H9 (cell line): ENCODE measurements around the gene LRRC8C. TPM values are rescaled to one million over a fixed set of nuclear protein-coding genes. Genes with fewer than 3 reads are reported as not detected.
A peak's percentile ranks its signal among the peaks of the same experiment; 100 is the strongest.

Experiments used
- DNase-seq: peaks from one replicate; pipeline ENCODE4 v3.0.0-alpha.2; 2017
- H2AFZ ChIP-seq: one replicate; pipeline ENCODE4 v1.6.1; 2013; ENCODE audit warnings: mild to moderate bottlenecking, low read length, control low read depth, moderate library complexity
- H2AK5ac ChIP-seq: 2 replicates; pipeline ENCODE4 v1.6.1; 2013; ENCODE audit warnings: low read length, control low read depth, mixed read lengths; ENCODE audit not compliant: insufficient read length
- H2BK120ac ChIP-seq: one replicate; pipeline ENCODE4 v1.6.1; 2013; ENCODE audit warnings: low read depth, mild to moderate bottlenecking, low read length, control low read depth, inconsistent platforms; ENCODE audit not compliant: poor library complexity, severe bottlenecking
- H2BK12ac ChIP-seq: 2 replicates; pipeline ENCODE4 v1.6.1; 2013; ENCODE audit warnings: low read length, control low read depth, mixed read lengths, low read depth; ENCODE audit not compliant: insufficient read length
- H2BK15ac ChIP-seq: 2 replicates; pipeline ENCODE4 v1.6.1; 2013; ENCODE audit warnings: low read depth, low read length, control low read depth
- H2BK20ac ChIP-seq: one replicate; pipeline ENCODE4 v1.6.1; 2013; ENCODE audit warnings: low read depth, mild to moderate bottlenecking, low read length, control low read depth, inconsistent platforms; ENCODE audit not compliant: poor library complexity, severe bottlenecking
- H2BK5ac ChIP-seq: 2 replicates; pipeline ENCODE4 v1.6.1; 2013; ENCODE audit warnings: low read length, control low read depth, mixed read lengths; ENCODE audit not compliant: insufficient read length
- H3K14ac ChIP-seq: 2 replicates; pipeline ENCODE4 v1.6.1; 2013; ENCODE audit warnings: low read length, control low read depth; ENCODE audit not compliant: insufficient read depth
- H3K18ac ChIP-seq: 2 replicates; pipeline ENCODE4 v1.6.1; 2013; ENCODE audit warnings: low read depth, mild to moderate bottlenecking, mixed read lengths, low read length, control low read depth; ENCODE audit not compliant: insufficient read length
- H3K23ac ChIP-seq: 2 replicates; pipeline ENCODE4 v1.6.1; 2013; ENCODE audit warnings: low read length, control low read depth, mixed read lengths, low read depth; ENCODE audit not compliant: insufficient read length
- H3K23me2 ChIP-seq: 2 replicates; pipeline ENCODE4 v1.6.1; 2013; ENCODE audit warnings: low read depth, mild to moderate bottlenecking, mixed read lengths, low read length, control low read depth; ENCODE audit not compliant: insufficient read length, poor library complexity, severe bottlenecking
- H3K27ac ChIP-seq: 2 replicates; pipeline ENCODE4 v1.5.1; 2013; ENCODE audit warnings: low read length, control low read depth, mixed read lengths, low read depth; ENCODE audit not compliant: insufficient read length
- H3K27me3 ChIP-seq: 2 replicates; pipeline ENCODE4 v1.6.1; 2013; ENCODE audit warnings: low read length, control low read depth, inconsistent platforms; ENCODE audit not compliant: insufficient read depth
- H3K4ac ChIP-seq: 2 replicates; pipeline ENCODE4 v1.6.1; 2013; ENCODE audit warnings: low read depth, mild to moderate bottlenecking, control low read depth, inconsistent platforms, low read length, moderate library complexity
- H3K4me1 ChIP-seq: 2 replicates; pipeline ENCODE4 v1.6.1; 2013; ENCODE audit warnings: low read length, control low read depth, inconsistent platforms; ENCODE audit not compliant: insufficient read depth
- H3K4me2 ChIP-seq: 2 replicates; pipeline ENCODE4 v1.6.1; 2013; ENCODE audit warnings: low read length, control low read depth, mixed read lengths; ENCODE audit not compliant: insufficient read length, insufficient read depth
- H3K56ac ChIP-seq: 2 replicates; pipeline ENCODE4 v1.6.1; 2013; ENCODE audit warnings: low read depth, mild to moderate bottlenecking, mixed read lengths, low read length, control low read depth; ENCODE audit not compliant: insufficient read length
- H3K79me1 ChIP-seq: 2 replicates; pipeline ENCODE4 v1.6.1; 2013; ENCODE audit warnings: low read depth, mild to moderate bottlenecking, moderate library complexity, low read length, control low read depth, inconsistent platforms; ENCODE audit not compliant: insufficient read depth, poor library complexity, severe bottlenecking
- H3K79me2 ChIP-seq: 2 replicates; pipeline ENCODE4 v1.6.1; 2013; ENCODE audit warnings: low read length, control low read depth, inconsistent platforms; ENCODE audit not compliant: insufficient read depth
- H3K9ac ChIP-seq: 2 replicates; pipeline ENCODE4 v1.6.1; 2013; ENCODE audit warnings: low read length, control low read depth, mixed read lengths; ENCODE audit not compliant: insufficient read length; ENCODE audit errors: extremely low read depth
- H3K9me3 ChIP-seq: one replicate; pipeline ENCODE4 v1.6.1; 2013; ENCODE audit warnings: low read depth, low read length, inconsistent platforms; ENCODE audit not compliant: control insufficient read depth
- H3T11ph ChIP-seq: one replicate; pipeline ENCODE4 v1.6.1; 2013; ENCODE audit warnings: mild to moderate bottlenecking, low read length, control low read depth, inconsistent platforms
- H4K20me1 ChIP-seq: one replicate; pipeline ENCODE4 v1.6.1; 2013; ENCODE audit not compliant: control insufficient read depth, insufficient read length, insufficient read depth
- H4K5ac ChIP-seq: 2 replicates; pipeline ENCODE4 v1.6.1; 2013; ENCODE audit warnings: low read depth, mild to moderate bottlenecking, mixed read lengths, low read length, control low read depth; ENCODE audit not compliant: insufficient read length
- H4K8ac ChIP-seq: replicated peaks from 2 replicates; pipeline ENCODE4 v1.6.1; 2013; ENCODE audit warnings: low read length, control low read depth, mixed read lengths, low read depth; ENCODE audit not compliant: insufficient read length
- H4K91ac ChIP-seq: 2 replicates; pipeline ENCODE4 v1.6.1; 2013; ENCODE audit warnings: low read depth, mild to moderate bottlenecking, moderate library complexity, mixed read lengths, low read length, control low read depth; ENCODE audit not compliant: insufficient read length
- H3K27ac Mint-ChIP-seq, 3 experiments: 2 replicates in 2 of 3; 3 replicates in 1 of 3; pipeline ENCODE4 v1.8.0; 2020 to 2021; ENCODE audit warnings: mixed read lengths in 3 of 3, mild to moderate bottlenecking in 1 of 3, moderate library complexity in 1 of 3
- H3K27me3 Mint-ChIP-seq: 2 replicates; pipeline ENCODE4 v1.8.0; 2021; ENCODE audit warnings: low read depth, mild to moderate bottlenecking, moderate library complexity, mixed read lengths
- H3K36me3 Mint-ChIP-seq, 3 experiments: 2 replicates in 2 of 3; 3 replicates in 1 of 3; pipeline ENCODE4 v1.8.0; 2020 to 2021; ENCODE audit warnings: low read depth in 3 of 3, mixed read lengths in 3 of 3; ENCODE audit not compliant: insufficient read depth in 1 of 3
- H3K4me1 Mint-ChIP-seq, 2 experiments: 2 replicates each; pipeline ENCODE4 v1.8.0; 2020; ENCODE audit warnings: mixed read lengths in 2 of 2
- H3K4me3 Mint-ChIP-seq, 2 experiments: 2 replicates in 1 of 2; 3 replicates in 1 of 2; pipeline ENCODE4 v1.8.0; 2020 to 2021; ENCODE audit warnings: mild to moderate bottlenecking in 2 of 2, mixed read lengths in 2 of 2, moderate library complexity in 1 of 2
- H3K9me3 Mint-ChIP-seq, 2 experiments: 2 replicates in 1 of 2; 3 replicates in 1 of 2; pipeline ENCODE4 v1.8.0; 2020; ENCODE audit warnings: mild to moderate bottlenecking in 2 of 2, mixed read lengths in 2 of 2, moderate library complexity in 1 of 2
- WGBS: extraction: QIAGEN DNeasy Blood & Tissue Kit; methylation state at CpG from one replicate; pipeline ENCODE4 v1.1.7; 2013; ENCODE audit warnings: missing lambda C conversion rate, low lambda C conversion rate, mixed read lengths; ENCODE audit not compliant: insufficient read length; ENCODE audit errors: extremely low coverage; 5-methylcytosine and 5-hydroxymethylcytosine counted together
- total RNA-seq: library from RNA; stranded (reverse); gene quantifications from 2 replicates; pipeline ENCODE4 v1.2.1, GENCODE V29; 2021
- TF ChIP-seq, protein P1 (sequence below): fragments of 200-600 bp; sonication (generic); conservative IDR thresholded peaks from 3 replicates; pipeline ENCODE4 v1.8.0; 2021; ENCODE audit warnings: antibody characterized with exemption, mild to moderate bottlenecking

The LRRC8C gene
- total RNA-seq, 1 experiment from 2014 or later = 1.9 TPM

DNA sequence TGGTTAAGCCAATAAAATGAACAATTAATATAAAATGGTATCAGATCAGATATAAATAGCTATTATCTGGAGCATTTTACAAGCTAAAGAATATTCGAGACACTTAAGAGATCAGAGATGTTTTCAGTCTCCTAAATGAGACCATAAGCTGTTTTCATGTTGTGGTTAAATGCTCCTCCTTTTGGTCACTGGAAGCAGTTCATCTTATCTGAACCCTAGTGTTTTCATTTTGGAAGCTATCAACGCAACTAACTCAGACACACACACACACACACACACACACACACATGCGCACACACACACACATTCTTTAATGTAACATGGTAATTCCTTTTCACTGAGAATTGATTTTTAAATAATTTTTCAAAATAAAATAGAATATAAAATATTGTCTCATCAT, 10.0 kb upstream of the LRRC8C start:
- Mint-ChIP-seq H3K4me1 (peaks cover 0 to 2% of the 10 kb centered on the region in 2 experiments; a peak in 1 of 4 replicates), H3K27ac (no peak overlapping the region), H3K9me3 (peaks cover 6 to 8% of the 10 kb centered on the region in 2 experiments; a peak in 4 of 5 replicates), H3K36me3 (peaks cover 5 to 11% (median 10%) of the 10 kb centered on the region in 3 experiments; a peak in 6 of 7 replicates), H3K27me3 (no peaks in the 10 kb centered on the region), H3K4me3 (no peak overlapping the region)
- no peak overlapping the region for H2BK20ac ChIP-seq
- no peak overlapping the region for H4K5ac ChIP-seq
- DNase-seq = no peak
- no peak overlapping the region for H2BK120ac ChIP-seq
- H2AK5ac ChIP-seq = no peak overlapping the region
- H4K20me1 ChIP-seq = no peaks in the 10 kb centered on the region
- no peak overlapping the region for H3K23ac ChIP-seq
- no peak overlapping the region for H3K27ac ChIP-seq
- H3K4me1 ChIP-seq = no peaks in the 10 kb centered on the region
- no CpG with 5 or more reads among the region's 3 CpGs for WGBS
- no peak overlapping the region for H2BK12ac ChIP-seq
- H2BK5ac ChIP-seq = no peak overlapping the region
- no peaks in the 10 kb centered on the region for H3K23me2 ChIP-seq
- H3K9ac ChIP-seq = no peak overlapping the region
- no peak overlapping the region for H2BK15ac ChIP-seq
- H3K4ac ChIP-seq = no peak overlapping the region
- no peak overlapping the region for H2AFZ ChIP-seq
- H4K8ac ChIP-seq = no peak overlapping the region
- no peaks in the 10 kb centered on the region for H3K27me3 ChIP-seq
- no peak overlapping the region for H4K91ac ChIP-seq
- TF ChIP-seq, protein P1, sequence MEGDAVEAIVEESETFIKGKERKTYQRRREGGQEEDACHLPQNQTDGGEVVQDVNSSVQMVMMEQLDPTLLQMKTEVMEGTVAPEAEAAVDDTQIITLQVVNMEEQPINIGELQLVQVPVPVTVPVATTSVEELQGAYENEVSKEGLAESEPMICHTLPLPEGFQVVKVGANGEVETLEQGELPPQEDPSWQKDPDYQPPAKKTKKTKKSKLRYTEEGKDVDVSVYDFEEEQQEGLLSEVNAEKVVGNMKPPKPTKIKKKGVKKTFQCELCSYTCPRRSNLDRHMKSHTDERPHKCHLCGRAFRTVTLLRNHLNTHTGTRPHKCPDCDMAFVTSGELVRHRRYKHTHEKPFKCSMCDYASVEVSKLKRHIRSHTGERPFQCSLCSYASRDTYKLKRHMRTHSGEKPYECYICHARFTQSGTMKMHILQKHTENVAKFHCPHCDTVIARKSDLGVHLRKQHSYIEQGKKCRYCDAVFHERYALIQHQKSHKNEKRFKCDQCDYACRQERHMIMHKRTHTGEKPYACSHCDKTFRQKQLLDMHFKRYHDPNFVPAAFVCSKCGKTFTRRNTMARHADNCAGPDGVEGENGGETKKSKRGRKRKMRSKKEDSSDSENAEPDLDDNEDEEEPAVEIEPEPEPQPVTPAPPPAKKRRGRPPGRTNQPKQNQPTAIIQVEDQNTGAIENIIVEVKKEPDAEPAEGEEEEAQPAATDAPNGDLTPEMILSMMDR = peak; percentile 24; the same call in 1 of the 3 replicates
- no peaks in the 10 kb centered on the region for H3K79me2 ChIP-seq
- H3K4me2 ChIP-seq = no peak overlapping the region
- no peak overlapping the region for H3T11ph ChIP-seq
- H3K56ac ChIP-seq = no peak overlapping the region
- H3K14ac ChIP-seq = no peak overlapping the region
- no peaks in the 10 kb centered on the region for H3K9me3 ChIP-seq
- H3K18ac ChIP-seq = no peak overlapping the region
- no peaks in the 10 kb centered on the region for H3K79me1 ChIP-seq
